IMR-90 (cell line): ENCODE data around the gene ADARB2.
A peak's percentile ranks its signal among the peaks of the same experiment; 100 is the strongest.

Experiments used
- CEBPB ChIP-seq: IDR thresholded peaks from 2 replicates; pipeline ENCODE4 v1.6.1; 2012; ENCODE audit warnings: low read depth, low read length, improper control_type of control experiment
- CHD1 ChIP-seq: IDR thresholded peaks from 2 replicates; pipeline ENCODE4 v1.6.1; 2012; ENCODE audit warnings: low read depth, low read length, improper control_type of control experiment
- CTCF ChIP-seq: conservative IDR thresholded peaks from 2 replicates; pipeline ENCODE4 v1.5.1; 2012; ENCODE audit warnings: mild to moderate bottlenecking, low read depth, low read length, improper control_type of control experiment
- FOS ChIP-seq: fragments of 150-350 bp; IDR thresholded peaks from 2 replicates; pipeline ENCODE4 v1.6.1; 2016; ENCODE audit warnings: low read depth, low read length
- MAFK ChIP-seq: IDR thresholded peaks from 2 replicates; pipeline ENCODE4 v1.6.1; 2012; ENCODE audit warnings: low read depth, low read length, improper control_type of control experiment
- MAZ ChIP-seq: IDR thresholded peaks from 2 replicates; pipeline ENCODE4 v1.6.1; 2012; ENCODE audit warnings: low read depth, mild to moderate bottlenecking, low read length, improper control_type of control experiment, moderate library complexity, borderline replicate concordance
- MXI1 ChIP-seq: IDR thresholded peaks from 2 replicates; pipeline ENCODE4 v1.6.1; 2012; ENCODE audit warnings: low read depth, mild to moderate bottlenecking, low read length, moderate library complexity, borderline replicate concordance
- NFE2L2 ChIP-seq: fragments of 150-350 bp; IDR thresholded peaks from 2 replicates; pipeline ENCODE4 v1.6.1; 2016; ENCODE audit warnings: low read depth, mild to moderate bottlenecking, low read length
- POLR2A ChIP-seq: IDR thresholded peaks from 2 replicates; pipeline ENCODE4 v1.6.1; 2012; ENCODE audit warnings: mild to moderate bottlenecking, low read depth, low read length
- RAD21 ChIP-seq: IDR thresholded peaks from 2 replicates; pipeline ENCODE4 v1.6.1; 2012; ENCODE audit warnings: low read length, improper control_type of control experiment
- RFX5 ChIP-seq: IDR thresholded peaks from 2 replicates; pipeline ENCODE4 v1.8.0; 2012; ENCODE audit warnings: low read depth, mild to moderate bottlenecking, low read length, moderate library complexity
- SMC3 ChIP-seq: fragments of 150-350 bp; IDR thresholded peaks from 2 replicates; pipeline ENCODE4 v1.6.1; 2016; ENCODE audit warnings: low read depth, mild to moderate bottlenecking, antibody characterized with exemption, low read length, moderate library complexity
- USF2 ChIP-seq: fragments of 150-350 bp; IDR thresholded peaks from 2 replicates; pipeline ENCODE4 v1.6.1; 2017; ENCODE audit warnings: mild to moderate bottlenecking, antibody characterized with exemption, low read length, low read depth

DNA sequence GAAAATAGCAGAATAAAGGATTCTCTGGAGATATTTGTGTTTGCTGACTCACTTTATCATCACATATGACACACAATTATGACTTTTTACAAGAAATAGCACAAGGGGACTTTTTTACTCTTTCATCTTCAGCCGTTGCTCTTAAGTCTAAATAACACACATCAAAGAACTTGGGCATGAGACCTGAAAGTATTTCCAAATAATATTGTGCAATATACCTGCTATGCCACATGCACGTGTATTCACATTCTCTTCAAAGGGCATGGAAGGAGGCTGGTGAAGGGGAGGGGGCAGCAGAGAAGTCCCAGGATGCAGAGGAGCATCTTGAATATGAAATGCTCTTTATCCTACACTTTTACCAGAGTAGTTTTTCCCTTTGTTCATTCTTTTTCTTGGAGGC lies 4.1 kb upstream of the ADARB2 start:
- TF ChIP-seq MAFK, result no peak
- no peak for TF ChIP-seq CTCF
- no peak for TF ChIP-seq POLR2A
- no peak for TF ChIP-seq NFE2L2
- no peak for TF ChIP-seq MXI1
- TF ChIP-seq CEBPB, result peak; percentile 41; the same call in 1 of the 2 replicates
- TF ChIP-seq RAD21, result no peak
- TF ChIP-seq MAZ, result no peak
- TF ChIP-seq RFX5, result no peak
- no peak for TF ChIP-seq CHD1
- no peak for TF ChIP-seq USF2
- no peak for TF ChIP-seq SMC3
- TF ChIP-seq FOS, result no peak
